C4-2B (cell line): ENCODE measurements around the gene ENC1.

Experiments
- H3K27ac ChIP-seq: fragments of 450-650 bp; 2 replicates; pipeline ENCODE4 v1.5.1; 2017
- ZFX ChIP-seq: fragments of 450-650 bp; IDR thresholded peaks from 2 replicates; pipeline ENCODE4 v1.6.1; 2017
- TF ChIP-seq, protein P1 (sequence below): fragments of 450-650 bp; conservative IDR thresholded peaks from 2 replicates; pipeline ENCODE4 v1.5.1; 2017; ENCODE audit warnings: mild to moderate bottlenecking

Gene ENC1

DNA sequence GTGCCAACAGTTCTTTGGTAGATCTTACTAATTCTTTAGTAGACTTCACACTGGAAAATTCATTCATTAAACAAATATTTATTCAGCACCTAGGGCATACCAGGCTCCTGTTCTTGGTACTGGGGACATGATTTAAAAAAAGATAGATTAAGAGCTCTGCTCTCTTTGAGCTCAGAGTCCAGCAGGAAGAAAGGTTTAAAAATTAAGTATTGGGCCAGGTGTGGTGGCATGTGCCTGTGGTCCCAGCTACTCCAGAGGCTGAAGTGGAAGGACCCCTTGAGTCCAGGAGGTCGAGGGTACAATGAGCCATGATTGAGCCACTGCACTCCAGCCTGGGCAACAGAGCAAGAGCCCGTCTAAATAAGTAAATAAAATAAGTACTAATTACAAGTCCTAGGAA lies 41.4 kb downstream of the ENC1 start:
- no peak for TF ChIP-seq ZFX
- TF ChIP-seq, protein P1, sequence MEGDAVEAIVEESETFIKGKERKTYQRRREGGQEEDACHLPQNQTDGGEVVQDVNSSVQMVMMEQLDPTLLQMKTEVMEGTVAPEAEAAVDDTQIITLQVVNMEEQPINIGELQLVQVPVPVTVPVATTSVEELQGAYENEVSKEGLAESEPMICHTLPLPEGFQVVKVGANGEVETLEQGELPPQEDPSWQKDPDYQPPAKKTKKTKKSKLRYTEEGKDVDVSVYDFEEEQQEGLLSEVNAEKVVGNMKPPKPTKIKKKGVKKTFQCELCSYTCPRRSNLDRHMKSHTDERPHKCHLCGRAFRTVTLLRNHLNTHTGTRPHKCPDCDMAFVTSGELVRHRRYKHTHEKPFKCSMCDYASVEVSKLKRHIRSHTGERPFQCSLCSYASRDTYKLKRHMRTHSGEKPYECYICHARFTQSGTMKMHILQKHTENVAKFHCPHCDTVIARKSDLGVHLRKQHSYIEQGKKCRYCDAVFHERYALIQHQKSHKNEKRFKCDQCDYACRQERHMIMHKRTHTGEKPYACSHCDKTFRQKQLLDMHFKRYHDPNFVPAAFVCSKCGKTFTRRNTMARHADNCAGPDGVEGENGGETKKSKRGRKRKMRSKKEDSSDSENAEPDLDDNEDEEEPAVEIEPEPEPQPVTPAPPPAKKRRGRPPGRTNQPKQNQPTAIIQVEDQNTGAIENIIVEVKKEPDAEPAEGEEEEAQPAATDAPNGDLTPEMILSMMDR = no peak
- no peak overlapping the region for H3K27ac ChIP-seq

DNA sequence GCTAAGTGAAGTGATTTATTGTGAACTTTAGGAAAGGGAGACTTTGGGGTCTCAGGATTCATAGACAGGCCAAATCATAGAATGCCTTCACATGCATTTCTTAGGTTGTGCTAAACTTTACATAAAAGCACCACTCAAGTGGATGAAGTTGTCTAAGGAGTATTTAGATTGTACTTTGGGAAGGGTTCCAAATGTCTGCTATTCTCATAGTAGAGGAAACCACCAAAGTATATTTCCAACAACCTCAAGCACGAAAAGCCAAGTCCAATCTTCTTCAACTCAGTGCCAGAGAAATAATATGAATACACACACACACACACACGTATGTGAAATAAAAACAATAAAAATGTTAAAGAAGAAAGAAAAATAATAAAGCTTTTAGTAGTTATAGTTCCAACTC lies 41.8 kb downstream of the ENC1 start:
- no peak for TF ChIP-seq ZFX
- TF ChIP-seq, protein P1 = no peak
- H3K27ac ChIP-seq = no peak overlapping the region

DNA sequence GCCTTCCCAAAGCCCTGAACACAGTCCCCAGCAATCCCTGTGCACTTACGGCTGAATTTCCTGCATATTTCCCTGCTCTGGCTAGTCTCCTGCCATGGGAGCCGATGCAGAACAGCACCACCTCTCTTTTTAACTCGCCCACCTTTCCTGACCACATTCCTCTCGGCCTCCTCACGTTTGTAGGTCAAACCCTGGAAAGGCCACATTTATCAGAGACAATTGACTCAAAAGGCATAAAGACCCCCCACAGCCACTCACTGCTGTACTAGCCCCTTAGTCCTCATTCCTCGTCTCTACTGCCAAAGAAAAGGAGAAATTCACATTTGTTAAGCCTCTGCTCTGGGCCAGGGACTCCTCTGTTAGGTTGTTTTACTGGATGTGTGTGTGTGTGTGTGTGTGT lies 43.6 kb downstream of the ENC1 start:
- no peak overlapping the region for H3K27ac ChIP-seq
- no peak for TF ChIP-seq ZFX
- TF ChIP-seq, protein P1 = no peak

DNA sequence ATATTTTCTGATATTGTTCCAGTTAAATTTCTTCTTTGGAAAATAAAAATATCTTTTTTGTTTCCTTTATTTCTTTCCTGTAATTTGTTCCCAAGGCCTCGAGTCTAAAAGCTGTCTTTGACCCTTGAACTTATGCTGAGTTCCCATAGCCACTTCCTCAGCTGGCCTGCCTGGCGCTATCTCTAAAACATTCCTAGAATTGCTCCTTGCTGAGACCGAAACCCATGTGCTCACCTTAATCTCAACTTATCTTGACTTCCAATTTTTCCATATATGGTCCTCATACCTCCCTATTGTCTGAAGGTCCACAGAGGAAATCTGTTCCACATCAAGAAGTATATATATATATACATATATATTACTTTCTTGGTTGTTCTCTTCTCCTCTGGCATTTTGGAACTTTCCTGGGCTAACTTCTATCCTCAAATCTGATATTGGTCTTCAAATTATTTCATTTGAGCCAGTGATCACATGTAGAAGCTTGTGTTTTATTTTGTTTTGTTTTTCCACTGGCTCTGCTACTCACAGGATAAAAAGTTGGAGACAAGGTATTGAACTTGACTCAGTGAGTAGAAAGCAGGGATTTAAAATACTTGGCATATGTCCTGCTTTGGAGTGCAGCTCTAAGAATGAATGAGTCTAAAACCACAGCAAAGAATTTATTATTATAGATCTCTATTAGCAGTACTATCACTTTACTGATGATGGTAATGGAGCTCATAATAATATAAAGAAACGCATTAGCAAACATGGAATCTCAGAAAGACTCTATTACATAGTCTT lies 45.2 kb downstream of the ENC1 start:
- no peak for TF ChIP-seq ZFX
- TF ChIP-seq, protein P1 = no peak
- no peak overlapping the region for H3K27ac ChIP-seq

DNA sequence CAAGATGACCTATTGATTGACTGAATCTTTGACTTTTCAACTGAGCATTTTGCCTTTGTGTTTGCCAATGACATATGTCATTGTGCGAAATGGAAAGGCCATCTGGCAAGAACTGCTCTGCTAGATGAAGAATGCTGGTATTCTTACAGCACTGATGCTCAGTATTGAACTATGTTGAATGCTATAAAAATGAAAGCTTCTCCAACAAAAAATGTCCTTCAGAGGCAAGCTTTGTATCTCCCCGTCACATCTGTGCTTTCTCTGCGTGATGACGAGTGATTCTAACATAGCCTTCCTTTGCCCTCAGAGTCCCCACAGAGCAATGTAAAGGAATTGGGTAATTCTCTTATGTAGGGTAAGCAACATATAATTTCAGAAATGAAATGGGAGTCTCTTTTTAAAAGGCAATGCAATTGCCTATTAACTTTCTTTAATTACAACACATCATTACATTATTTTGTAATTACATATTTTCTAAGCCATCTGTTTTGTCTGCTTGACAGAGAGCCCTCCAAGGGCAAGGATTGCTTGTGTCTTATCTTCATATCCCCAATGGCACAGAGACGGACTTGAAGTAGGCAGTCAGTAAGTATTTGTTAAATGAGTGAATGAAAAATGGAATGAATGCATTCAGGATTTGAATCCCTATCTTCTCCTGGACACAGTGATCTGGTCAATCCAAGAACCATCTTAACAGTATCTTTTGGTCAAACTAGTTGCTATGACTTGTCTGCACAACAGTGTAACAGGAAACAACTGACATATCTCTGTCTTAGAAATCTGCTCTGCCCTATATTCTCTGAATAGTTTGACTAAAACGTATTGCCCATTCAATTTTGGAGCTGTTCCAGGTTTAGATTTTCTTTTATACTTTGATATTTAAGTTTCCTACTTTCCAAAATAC lies 46.1 kb downstream of the ENC1 start:
- H3K27ac ChIP-seq = no peak overlapping the region
- TF ChIP-seq, protein P1 = no peak
- TF ChIP-seq ZFX = no peak

DNA sequence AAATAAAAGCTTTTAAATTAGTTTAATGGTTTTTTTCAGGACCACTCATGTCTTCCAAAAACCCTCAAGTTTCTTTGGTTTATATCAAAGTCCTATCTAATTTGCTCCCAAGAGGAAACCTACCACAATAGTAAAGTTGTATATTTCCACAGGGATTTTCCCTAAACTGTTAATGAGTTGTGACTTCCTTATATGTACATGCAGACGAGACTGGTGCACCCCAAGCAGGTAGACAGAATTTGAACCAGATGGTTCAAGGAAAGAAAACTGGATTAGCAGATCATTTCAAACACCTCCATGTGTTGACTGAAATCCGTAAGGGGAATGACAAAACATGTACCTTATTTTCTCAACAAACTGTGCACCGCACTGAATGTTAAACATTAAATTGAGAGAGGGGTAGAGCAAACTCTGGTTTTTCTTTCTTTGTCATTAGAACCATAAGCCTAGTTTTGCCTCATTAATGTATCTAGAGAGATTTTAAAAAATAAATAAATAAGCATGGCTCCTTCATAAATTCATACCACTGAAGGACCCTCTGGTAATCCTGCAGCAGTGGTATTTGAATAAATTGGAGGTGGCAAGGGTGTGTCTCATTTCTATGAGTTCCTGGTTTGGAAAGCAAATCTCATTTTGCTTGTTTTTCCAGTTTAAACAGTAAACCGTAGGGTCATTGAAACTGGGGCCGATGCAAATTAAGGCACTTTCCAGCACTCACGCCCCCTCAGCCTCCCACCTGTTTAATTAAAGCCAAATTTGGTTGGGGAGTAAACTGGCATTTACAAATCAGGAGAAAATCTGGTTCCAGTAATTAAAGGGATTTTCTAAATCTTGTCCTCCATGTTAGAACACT lies 51.1 kb downstream of the ENC1 start:
- H3K27ac ChIP-seq = no peak overlapping the region
- TF ChIP-seq ZFX = no peak
- TF ChIP-seq, protein P1 = no peak
